Panc1 (cell line): ENCODE results near the gene CD4. TPM values are rescaled to one million over a fixed set of nuclear protein-coding genes. Genes with fewer than 3 reads are reported as not detected.

Source experiments
- ATAC-seq: fragments of 200-7000 bp; cut with Tn5 transposase; 2 replicates; pipeline ENCODE4 v1.9.1; 2020; ENCODE audit warnings: mild to moderate bottlenecking, moderate library complexity
- BruUV-seq: library from RNA; stranded (reverse); fragments of 400-500 nt; replicated peaks from 2 replicates; lab custom pipeline; 2021; lab: Mats Ljungman, UMichigan
- CTCF ChIA-PET: fragments of 300-600 bp; sonication (Branson Sonifier 250); formaldehyde crosslinking; loops from one replicate; lab custom pipeline; 2022; ENCODE audit warnings: antibody characterized with exemption; lab: Charles Lee
- POLR2A ChIA-PET: fragments of 300-600 bp; sonication (Branson Sonifier 250); formaldehyde crosslinking; loops from one replicate; lab custom pipeline; 2022; ENCODE audit warnings: antibody characterized with exemption; lab: Charles Lee
- DNase-seq: peaks from one replicate; pipeline ENCODE4 v3.0.0-alpha.2; 2010; ENCODE audit warnings: low read depth, low spot score
- H3K27ac ChIP-seq: 2 replicates; pipeline ENCODE4 v1.5.1; 2011; ENCODE audit warnings: mild to moderate bottlenecking, low read length, inconsistent platforms
- H3K27me3 ChIP-seq: fragments of 200-500 bp; sonication (Bioruptor generic); 2 replicates; pipeline ENCODE4 v1.6.0; 2014; ENCODE audit warnings: low read length, inconsistent platforms; ENCODE audit not compliant: control insufficient read depth, insufficient read depth
- H3K36me3 ChIP-seq: fragments of 200-500 bp; sonication (Bioruptor generic); 2 replicates; pipeline ENCODE4 v1.5.1; 2014; ENCODE audit warnings: inconsistent platforms, mild to moderate bottlenecking, low read length, moderate library complexity; ENCODE audit not compliant: control insufficient read depth, insufficient read depth
- H3K4me1 ChIP-seq: 2 replicates; pipeline ENCODE4 v1.5.1; 2011; ENCODE audit warnings: inconsistent platforms, mild to moderate bottlenecking, low read length, moderate library complexity; ENCODE audit not compliant: control insufficient read depth, insufficient read depth
- H3K4me3 ChIP-seq, 2 experiments: 2 replicates each; pipeline ENCODE4 v1.5.1; 2011 to 2012; ENCODE audit warnings: low read depth in 2 of 2, low read length in 2 of 2, mild to moderate bottlenecking in 2 of 2, inconsistent platforms in 1 of 2, moderate library complexity in 1 of 2
- H3K9me3 ChIP-seq: fragments of 200-500 bp; sonication (Bioruptor generic); 2 replicates; pipeline ENCODE4 v1.5.1; 2014; ENCODE audit warnings: low read depth, mild to moderate bottlenecking, inconsistent platforms, low read length, moderate library complexity; ENCODE audit not compliant: control insufficient read depth, insufficient read depth
- POLR2AphosphoS5 ChIP-seq: IDR thresholded peaks from 2 replicates; pipeline ENCODE4 v1.6.1; 2012; ENCODE audit warnings: mild to moderate bottlenecking, low read depth, low read length, moderate library complexity
- SIN3A ChIP-seq: IDR thresholded peaks from 2 replicates; pipeline ENCODE4 v1.6.1; 2012; ENCODE audit warnings: low read depth, mild to moderate bottlenecking, low read length, moderate library complexity, borderline replicate concordance; ENCODE audit not compliant: insufficient read depth
- TCF7L2 ChIP-seq: IDR thresholded peaks from 2 replicates; pipeline ENCODE4 v1.6.1; 2011; ENCODE audit warnings: mild to moderate bottlenecking, low read depth, low read length, inconsistent platforms
- in situ Hi-C: cut with HindIII; loops from 2 replicates; pipeline ENCODE4 v1.10.0; 2016; ENCODE audit warnings: low sequenced_read_pairs, low pct_unique_long_range_greater_than_20kb
- intact Hi-C: fragments of 100-400 bp; cut with micrococcal nuclease; formaldehyde crosslinking; loops from one replicate; pipeline ENCODE4 v1.10.0; 2022; ENCODE audit not compliant: unreplicated experiment
- total RNA-seq: library from RNA; stranded (reverse); gene quantifications from one replicate; pipeline ENCODE4 v1.2.1, GENCODE V29; 2021; ENCODE audit not compliant: unreplicated experiment
- TF ChIP-seq, protein P1 (sequence below), 2 experiments: IDR thresholded peaks; 2 replicates each; pipeline ENCODE4 v1.6.1; 2011 to 2012; ENCODE audit warnings: low read depth in 2 of 2, control low read depth in 1 of 2, low read length in 1 of 2, mild to moderate bottlenecking in 1 of 2, moderate library complexity in 1 of 2; ENCODE audit not compliant: insufficient read depth in 1 of 2
- TF ChIP-seq, protein P2 (sequence below): fragments of 450-650 bp; IDR thresholded peaks from 2 replicates; pipeline ENCODE4 v1.5.1; 2017; ENCODE audit warnings: mild to moderate bottlenecking

Gene CD4
- total RNA-seq, 1 experiment from 2014 or later, result 0.23 TPM

DNA sequence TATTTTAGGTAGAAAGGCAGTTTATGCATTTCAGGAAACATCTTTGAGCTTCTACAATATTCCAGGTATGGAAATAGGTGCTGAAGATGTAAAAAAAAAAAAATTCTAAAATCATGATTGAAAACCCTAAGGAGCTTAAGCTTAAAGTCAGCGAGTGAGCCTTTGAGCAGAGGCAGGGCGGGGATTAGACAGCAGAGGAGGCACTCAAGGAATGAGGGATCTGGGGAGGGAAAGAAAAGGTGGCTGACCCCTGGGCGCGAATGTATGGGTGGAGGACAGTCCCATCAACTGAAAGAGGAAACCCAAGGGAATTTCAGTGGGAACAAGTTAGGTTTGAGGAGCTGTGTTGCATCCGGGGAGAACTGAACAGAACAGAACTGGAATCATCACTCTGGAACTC lies 29.6 kb upstream of the CD4 start:
- H3K4me3 ChIP-seq, result no peak overlapping the region
- DNase-seq, result no peak
- H3K27ac ChIP-seq, result peak overlapping the region; percentile 32; the same call in 1 of the 2 replicates
- BruUV-seq, result no TSS peak
- no peaks in the 10 kb centered on the region for H3K36me3 ChIP-seq
- no peaks in the 10 kb centered on the region for H3K9me3 ChIP-seq
- ChIA-PET CTCF (no interaction called here), POLR2A (no interaction called here)
- intact Hi-C loops, result no loop called here
- H3K27me3 ChIP-seq, result no peaks in the 10 kb centered on the region
- TF ChIP-seq SIN3A (no peak), POLR2AphosphoS5 (no peak), TCF7L2 (no peak)
- TF ChIP-seq, protein P1, sequence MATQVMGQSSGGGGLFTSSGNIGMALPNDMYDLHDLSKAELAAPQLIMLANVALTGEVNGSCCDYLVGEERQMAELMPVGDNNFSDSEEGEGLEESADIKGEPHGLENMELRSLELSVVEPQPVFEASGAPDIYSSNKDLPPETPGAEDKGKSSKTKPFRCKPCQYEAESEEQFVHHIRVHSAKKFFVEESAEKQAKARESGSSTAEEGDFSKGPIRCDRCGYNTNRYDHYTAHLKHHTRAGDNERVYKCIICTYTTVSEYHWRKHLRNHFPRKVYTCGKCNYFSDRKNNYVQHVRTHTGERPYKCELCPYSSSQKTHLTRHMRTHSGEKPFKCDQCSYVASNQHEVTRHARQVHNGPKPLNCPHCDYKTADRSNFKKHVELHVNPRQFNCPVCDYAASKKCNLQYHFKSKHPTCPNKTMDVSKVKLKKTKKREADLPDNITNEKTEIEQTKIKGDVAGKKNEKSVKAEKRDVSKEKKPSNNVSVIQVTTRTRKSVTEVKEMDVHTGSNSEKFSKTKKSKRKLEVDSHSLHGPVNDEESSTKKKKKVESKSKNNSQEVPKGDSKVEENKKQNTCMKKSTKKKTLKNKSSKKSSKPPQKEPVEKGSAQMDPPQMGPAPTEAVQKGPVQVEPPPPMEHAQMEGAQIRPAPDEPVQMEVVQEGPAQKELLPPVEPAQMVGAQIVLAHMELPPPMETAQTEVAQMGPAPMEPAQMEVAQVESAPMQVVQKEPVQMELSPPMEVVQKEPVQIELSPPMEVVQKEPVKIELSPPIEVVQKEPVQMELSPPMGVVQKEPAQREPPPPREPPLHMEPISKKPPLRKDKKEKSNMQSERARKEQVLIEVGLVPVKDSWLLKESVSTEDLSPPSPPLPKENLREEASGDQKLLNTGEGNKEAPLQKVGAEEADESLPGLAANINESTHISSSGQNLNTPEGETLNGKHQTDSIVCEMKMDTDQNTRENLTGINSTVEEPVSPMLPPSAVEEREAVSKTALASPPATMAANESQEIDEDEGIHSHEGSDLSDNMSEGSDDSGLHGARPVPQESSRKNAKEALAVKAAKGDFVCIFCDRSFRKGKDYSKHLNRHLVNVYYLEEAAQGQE (IDR thresholded peaks at IDR 0.05; ENCODE audit: insufficient read depth in 1 of 2, low read depth in 2 of 2, low read length in 1 of 2), result no peak
- TF ChIP-seq, protein P2, sequence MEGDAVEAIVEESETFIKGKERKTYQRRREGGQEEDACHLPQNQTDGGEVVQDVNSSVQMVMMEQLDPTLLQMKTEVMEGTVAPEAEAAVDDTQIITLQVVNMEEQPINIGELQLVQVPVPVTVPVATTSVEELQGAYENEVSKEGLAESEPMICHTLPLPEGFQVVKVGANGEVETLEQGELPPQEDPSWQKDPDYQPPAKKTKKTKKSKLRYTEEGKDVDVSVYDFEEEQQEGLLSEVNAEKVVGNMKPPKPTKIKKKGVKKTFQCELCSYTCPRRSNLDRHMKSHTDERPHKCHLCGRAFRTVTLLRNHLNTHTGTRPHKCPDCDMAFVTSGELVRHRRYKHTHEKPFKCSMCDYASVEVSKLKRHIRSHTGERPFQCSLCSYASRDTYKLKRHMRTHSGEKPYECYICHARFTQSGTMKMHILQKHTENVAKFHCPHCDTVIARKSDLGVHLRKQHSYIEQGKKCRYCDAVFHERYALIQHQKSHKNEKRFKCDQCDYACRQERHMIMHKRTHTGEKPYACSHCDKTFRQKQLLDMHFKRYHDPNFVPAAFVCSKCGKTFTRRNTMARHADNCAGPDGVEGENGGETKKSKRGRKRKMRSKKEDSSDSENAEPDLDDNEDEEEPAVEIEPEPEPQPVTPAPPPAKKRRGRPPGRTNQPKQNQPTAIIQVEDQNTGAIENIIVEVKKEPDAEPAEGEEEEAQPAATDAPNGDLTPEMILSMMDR, result no peak
- in situ Hi-C loops, result no loop called here
- ATAC-seq, result no peak
- peaks cover 11% of the 10 kb centered on the region for H3K4me1 ChIP-seq

DNA sequence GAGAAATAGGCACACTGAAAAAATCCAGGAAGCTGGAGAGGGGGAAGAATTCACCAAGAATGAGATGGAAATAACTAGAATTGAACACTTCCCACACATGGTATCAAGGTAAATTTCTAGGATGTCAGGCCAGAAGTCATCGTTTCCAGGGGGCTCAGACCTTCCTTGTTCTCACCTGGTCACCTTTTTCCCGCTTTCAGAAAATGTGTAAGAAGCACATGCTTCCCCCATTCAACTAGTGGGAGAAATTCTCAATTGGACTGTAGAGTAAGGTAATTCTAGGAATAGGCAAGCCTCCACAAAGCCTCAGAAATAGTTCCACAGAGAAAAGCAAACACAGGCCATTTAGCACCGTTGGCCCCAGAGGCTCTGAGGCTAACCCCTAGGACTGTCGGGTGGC lies 25.9 kb upstream of the CD4 start:
- TF ChIP-seq, protein P2, result no peak
- TF ChIP-seq SIN3A, result no peak
- no peak for TF ChIP-seq TCF7L2
- TF ChIP-seq, protein P1 (IDR thresholded peaks at IDR 0.05; ENCODE audit: insufficient read depth in 1 of 2, low read depth in 2 of 2, low read length in 1 of 2), result no peak
- TF ChIP-seq POLR2AphosphoS5, result no peak
- Histone ChIP-seq H3K27me3 (no peaks in the 10 kb centered on the region), H3K27ac (peak overlapping the region; percentile 96), H3K4me3 (0 out of 4 replicates have a peak overlapping the region, but pooled peaks of 1 of the 2 experiments have one; percentile 2), H3K9me3 (no peaks in the 10 kb centered on the region), H3K4me1 (peaks cover 21% of the 10 kb centered on the region), H3K36me3 (peaks cover 2% of the 10 kb centered on the region; the same call in 1 of the 2 replicates)
- BruUV-seq, result no TSS peak
- in situ Hi-C loops (no loop called here), intact Hi-C loops (no loop called here)
- DNase-seq, result no peak
- CTCF ChIA-PET, result interaction anchor here (0.6 kb wide), 1 partner anchor 124 kb away, joined by 3 read pairs; no protein-coding TSS in a partner anchor
- no peak for ATAC-seq
- POLR2A ChIA-PET, result no interaction called here
